ENCODE results near the gene CEACAM19. TPM values are rescaled to one million over a fixed set of nuclear protein-coding genes. Genes with fewer than 3 reads are reported as not detected.
A peak's percentile ranks its signal among the peaks of the same experiment; 100 is the strongest.

The CEACAM19 gene
- total and polyA plus RNA-seq, 2 of the 13 experiments (the other 11 are each of a cell fraction or from before 2014, with no cell fraction given) = 1.3 to 4.0 TPM

- TF ChIP-seq ZBTB10 (CRISPR knock-in tag; IDR thresholded peaks at IDR 0.05; ENCODE audit: borderline replicate concordance) (no peak), RAD21 (CRISPR knock-in tag; IDR thresholded peaks at IDR 0.05) (peak; percentile 38), ZFP82 (CRISPR knock-in tag; IDR thresholded peaks at IDR 0.05; ENCODE audit: borderline replicate concordance) (no peak), DNMT3B (CRISPR knock-in tag; conservative IDR thresholded peaks at IDR 0.05) (no peak), KDM3A (CRISPR knock-in tag; IDR thresholded peaks at IDR 0.05; ENCODE audit: low read depth) (no peak), ZNF282 (IDR thresholded peaks at IDR 0.05; ENCODE audit: partially characterized antibody) (no peak), HNF1B (CRISPR knock-in tag; IDR thresholded peaks at IDR 0.05) (peak; percentile 94), KMT2A (CRISPR knock-in tag; IDR thresholded peaks at IDR 0.05) (no peak), HDAC1 (CRISPR knock-in tag; IDR thresholded peaks at IDR 0.05) (peak; percentile 89), ZNF574 (CRISPR knock-in tag; IDR thresholded peaks at IDR 0.05) (peak; percentile 75), ZNF3 (CRISPR knock-in tag; IDR thresholded peaks at IDR 0.05) (no peak), ZNF503 (CRISPR knock-in tag; IDR thresholded peaks at IDR 0.05) (peak; percentile 80; the same call in 1 of the 2 replicates), ARNT2 (CRISPR knock-in tag; IDR thresholded peaks at IDR 0.05; ENCODE audit: low read depth) (no peak), NONO (IDR thresholded peaks at IDR 0.05) (no peak), NONO (CRISPR knock-in tag; conservative IDR thresholded peaks at IDR 0.05) (peak; percentile 86), RFX5 (IDR thresholded peaks at IDR 0.05; ENCODE audit: low read depth, low read length) (no peak)
Observed at GRCh38 chr19:44718441-44719261, 47.4 kb downstream of the CEACAM19 start (continued).
